OCI-LY7 (cell line): ENCODE results near the gene ECD. TPM values are rescaled to one million over a fixed set of nuclear protein-coding genes. Genes with fewer than 3 reads are reported as not detected.

Experiments used
- BruUV-seq: library from RNA; stranded (reverse); fragments of 400-500 nt; replicated peaks from 2 replicates; lab custom pipeline; 2021; lab: Mats Ljungman, UMichigan
- CTCF ChIA-PET: fragments of 300-600 bp; sonication (Branson Sonifier 250); formaldehyde crosslinking; loops from one replicate; lab custom pipeline; 2022; ENCODE audit warnings: antibody characterized with exemption; ENCODE audit not compliant: unreplicated experiment; lab: Charles Lee
- POLR2A ChIA-PET: fragments of 300-600 bp; sonication (Branson Sonifier 250); formaldehyde crosslinking; loops from one replicate; lab custom pipeline; 2022; ENCODE audit warnings: antibody characterized with exemption; lab: Charles Lee
- DNase-seq: peaks from one replicate; pipeline ENCODE4 v3.0.0-alpha.2; 2015; ENCODE audit warnings: low spot score
- H2AFZ ChIP-seq: fragments of 200-600 bp; sonication (generic), shearing (Covaris generic); 2 replicates; pipeline ENCODE4 v1.6.1; 2014; ENCODE audit warnings: mild to moderate bottlenecking, antibody characterized with exemption, low read length, moderate library complexity
- H3K27ac ChIP-seq: fragments of 200-600 bp; sonication (generic); 2 replicates; pipeline ENCODE4 v1.5.1; 2014; ENCODE audit warnings: mixed run types, low read depth, mild to moderate bottlenecking, moderate library complexity, low read length, inconsistent platforms; ENCODE audit not compliant: poor library complexity, severe bottlenecking
- H3K36me3 ChIP-seq: fragments of 200-600 bp; sonication (generic); 2 replicates; pipeline ENCODE4 v1.6.1; 2014; ENCODE audit warnings: mild to moderate bottlenecking, antibody characterized with exemption, low read length, moderate library complexity, mixed read lengths; ENCODE audit not compliant: insufficient read depth
- H3K4me1 ChIP-seq: fragments of 200-600 bp; sonication (generic); 2 replicates; pipeline ENCODE4 v1.5.1; 2014; ENCODE audit warnings: mild to moderate bottlenecking, low read length; ENCODE audit not compliant: insufficient read depth, poor library complexity, severe bottlenecking
- H3K4me2 ChIP-seq: fragments of 200-600 bp; sonication (generic); 2 replicates; pipeline ENCODE4 v1.6.1; 2014; ENCODE audit warnings: mild to moderate bottlenecking, low read length
- H3K4me3 ChIP-seq: fragments of 200-600 bp; sonication (generic); 2 replicates; pipeline ENCODE4 v1.5.1; 2014; ENCODE audit warnings: mild to moderate bottlenecking, low read depth, low read length; ENCODE audit not compliant: poor library complexity, severe bottlenecking
- H3K79me2 ChIP-seq: fragments of 200-600 bp; sonication (generic); 2 replicates; pipeline ENCODE4 v1.6.1; 2016; ENCODE audit warnings: low read depth, mild to moderate bottlenecking, low read length, moderate library complexity, mixed read lengths; ENCODE audit not compliant: insufficient read depth
- H3K9me2 ChIP-seq: fragments of 200-600 bp; sonication (generic); 2 replicates; pipeline ENCODE4 v1.6.1; 2016; ENCODE audit warnings: mild to moderate bottlenecking, low read length, mixed read lengths; ENCODE audit not compliant: insufficient read depth
- H3K9me3 ChIP-seq: fragments of 200-600 bp; sonication (generic); 2 replicates; pipeline ENCODE4 v1.6.1; 2014; ENCODE audit warnings: mild to moderate bottlenecking, mixed run types, low read length, mixed read lengths
- H4K20me1 ChIP-seq: fragments of 200-600 bp; sonication (generic); 2 replicates; pipeline ENCODE4 v1.6.1; 2014; ENCODE audit warnings: mild to moderate bottlenecking, antibody characterized with exemption, low read length, moderate library complexity, mixed read lengths; ENCODE audit not compliant: insufficient read depth
- CTCF ChIP-seq: fragments of 200-600 bp; sonication (generic); conservative IDR thresholded peaks from 2 replicates; pipeline ENCODE4 v1.5.1; 2014; ENCODE audit warnings: mild to moderate bottlenecking, antibody characterized with exemption, low read length, moderate library complexity, mixed read lengths
- EZH2phosphoT487 ChIP-seq: fragments of 200-600 bp; sonication (generic); IDR thresholded peaks from 2 replicates; pipeline ENCODE4 v1.6.1; 2018; ENCODE audit warnings: low read depth, borderline replicate concordance, mild to moderate bottlenecking, mixed run types, antibody characterized with exemption, low read length, moderate library complexity, mixed read lengths
- intact Hi-C: fragments of 100-400 bp; cut with micrococcal nuclease; formaldehyde crosslinking; loops from one replicate; pipeline ENCODE4 v1.10.0; 2022; ENCODE audit not compliant: unreplicated experiment
- total RNA-seq, 2 experiments: library from RNA; depleted of rRNA in 1 of 2; stranded (reverse); fragments of >200 nt in 1 of 2; shearing (Covaris generic) in 1 of 2; gene quantifications; 2 replicates each; pipeline ENCODE4 v1.2.3, GENCODE V29; 2014 to 2022

ECD gene
- total RNA-seq, 2 experiments from 2014 or later = 24.6 to 26.0 TPM

DNA sequence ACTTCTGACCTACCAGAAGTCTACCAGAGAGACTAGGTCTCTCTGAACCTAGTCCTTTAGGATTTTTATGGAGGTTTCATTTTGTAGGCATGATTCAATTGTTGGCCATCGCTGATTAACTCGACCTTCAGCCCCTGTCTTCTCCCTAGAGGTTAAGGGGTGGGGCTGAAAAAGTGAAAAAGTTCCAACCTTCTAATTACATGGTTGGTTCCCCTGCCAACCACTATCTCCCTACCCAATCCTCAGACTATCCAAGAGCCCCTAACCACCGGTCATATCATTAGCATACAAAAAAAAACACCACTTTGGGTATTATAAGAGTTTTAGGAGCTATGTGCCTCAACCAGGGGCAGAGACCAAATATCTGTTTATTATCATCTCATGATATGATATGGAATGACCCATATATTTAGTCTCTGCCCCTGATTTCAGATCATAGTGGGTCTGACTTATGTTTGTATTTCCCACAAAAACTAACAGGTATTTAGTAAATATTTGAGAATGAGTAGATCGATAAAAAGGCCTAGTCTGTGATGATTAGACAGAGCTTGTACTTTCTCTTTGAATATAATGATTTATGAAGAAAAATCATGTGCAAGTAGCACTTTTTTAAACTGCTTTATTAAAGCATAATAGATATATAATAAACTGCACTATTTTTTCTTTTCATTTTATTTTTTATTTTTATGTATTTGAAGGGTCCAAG lies 43.5 kb upstream of the ECD start:
- H4K20me1 ChIP-seq = no peaks in the 10 kb centered on the region
- intact Hi-C loops = no loop called here
- no peak overlapping the region for H3K4me3 ChIP-seq
- H3K4me2 ChIP-seq = no peak overlapping the region
- H3K4me1 ChIP-seq = no peaks in the 10 kb centered on the region
- no TSS peak for BruUV-seq
- H3K36me3 ChIP-seq = no peaks in the 10 kb centered on the region
- POLR2A ChIA-PET = interaction anchor here (0.7 kb wide), 1 partner anchor 88 kb away, joined by 3 read pairs; no protein-coding TSS in a partner anchor
- no peak overlapping the region for H3K27ac ChIP-seq
- H3K9me2 ChIP-seq = no peaks in the 10 kb centered on the region
- CTCF ChIA-PET = no interaction called here
- no peaks in the 10 kb centered on the region for H3K9me3 ChIP-seq
- TF ChIP-seq EZH2phosphoT487 = no peak
- TF ChIP-seq CTCF = no peak
- no peaks in the 10 kb centered on the region for H3K79me2 ChIP-seq
- no peak for DNase-seq
- H2AFZ ChIP-seq = no peak overlapping the region

GRCh38 chr10:73210395-73211105 lies 42.7 kb upstream of the ECD start:
- H3K79me2 ChIP-seq = no peaks in the 10 kb centered on the region
- no peaks in the 10 kb centered on the region for H3K4me1 ChIP-seq
- intact Hi-C loops = no loop called here
- no peaks in the 10 kb centered on the region for H3K9me3 ChIP-seq
- CTCF ChIA-PET = no interaction called here
- BruUV-seq = no TSS peak
- TF ChIP-seq CTCF = no peak
- TF ChIP-seq EZH2phosphoT487 = no peak
- no peaks in the 10 kb centered on the region for H4K20me1 ChIP-seq
- POLR2A ChIA-PET = no interaction called here
- no peak overlapping the region for H2AFZ ChIP-seq
- H3K27ac ChIP-seq = no peak overlapping the region
- H3K9me2 ChIP-seq = no peaks in the 10 kb centered on the region
- DNase-seq = no peak
- H3K36me3 ChIP-seq = no peaks in the 10 kb centered on the region
- no peak overlapping the region for H3K4me3 ChIP-seq
- no peak overlapping the region for H3K4me2 ChIP-seq

- no peak overlapping the region for H3K27ac ChIP-seq
- H2AFZ ChIP-seq = no peak overlapping the region
- DNase-seq = no peak
- CTCF ChIA-PET = no interaction called here
- TF ChIP-seq EZH2phosphoT487 = no peak
- TF ChIP-seq CTCF = no peak
- POLR2A ChIA-PET = interaction anchor here (0.6 kb wide), 1 partner anchor 66 kb away, joined by 3 read pairs; no protein-coding TSS in a partner anchor
- intact Hi-C loops = no loop called here
- no peaks in the 10 kb centered on the region for H3K36me3 ChIP-seq
- no peaks in the 10 kb centered on the region for H3K9me3 ChIP-seq
- no peaks in the 10 kb centered on the region for H4K20me1 ChIP-seq
- no peaks in the 10 kb centered on the region for H3K4me1 ChIP-seq
- no TSS peak for BruUV-seq
- H3K4me2 ChIP-seq = no peak overlapping the region
- H3K4me3 ChIP-seq = no peak overlapping the region
- no peaks in the 10 kb centered on the region for H3K9me2 ChIP-seq
- H3K79me2 ChIP-seq = no peaks in the 10 kb centered on the region
These were observed 41.9 kb upstream of the ECD start for GRCh38 chr10:73209705-73210104.
